GM21576 (cell line): ENCODE measurements around the gene ZBP1.

Experiments used
- ATAC-seq: cut with Tn5 transposase; IDR thresholded peaks from one replicate; pipeline ENCODE4 v1.9.1; 2021; ENCODE audit warnings: mild to moderate bottlenecking, moderate library complexity; ENCODE audit not compliant: unreplicated experiment

Gene ZBP1

DNA sequence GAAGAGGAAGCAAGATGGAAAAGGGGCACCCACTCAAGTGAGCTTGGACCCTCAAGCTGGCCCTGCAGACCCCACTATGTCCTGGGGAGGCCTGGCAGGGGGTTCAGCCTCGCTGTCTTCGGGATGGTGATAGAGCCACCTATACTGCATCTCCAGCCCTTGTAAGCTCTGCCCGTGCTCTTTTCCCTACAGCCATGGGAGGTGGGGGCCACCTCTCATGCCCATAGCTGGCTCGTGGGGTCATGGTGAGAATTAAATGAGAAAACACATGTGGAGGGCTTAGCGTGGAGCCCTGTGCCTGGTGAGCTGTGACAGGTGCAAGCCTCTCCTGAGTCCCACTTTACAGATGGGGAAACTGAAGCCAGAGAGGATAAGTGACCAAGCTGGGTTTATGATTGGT is 31.6 kb downstream of the ZBP1 start:
- ATAC-seq = no peak

DNA sequence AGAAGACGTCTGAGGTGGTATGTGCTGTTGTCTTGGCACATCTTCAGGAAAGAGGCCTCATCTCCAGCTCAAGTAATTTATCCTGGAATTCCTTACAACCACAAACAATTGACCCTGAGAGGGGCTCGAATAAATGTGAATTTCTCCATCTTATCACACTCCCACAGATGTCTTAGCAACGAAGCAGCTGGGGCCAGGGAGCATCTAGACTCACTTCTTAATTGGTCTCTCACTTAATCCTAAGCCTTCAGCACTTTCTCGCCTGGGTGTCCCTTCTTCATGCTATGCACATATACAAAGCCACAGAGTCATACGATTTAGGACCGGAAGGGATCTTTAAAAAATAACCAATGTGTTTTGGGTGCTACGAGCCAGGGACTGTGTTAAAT is 32.2 kb downstream of the ZBP1 start:
- no peak for ATAC-seq

GRCh38 chr20:57587278-57587988 is 32.8 kb downstream of the ZBP1 start:
- ATAC-seq = no peak

DNA sequence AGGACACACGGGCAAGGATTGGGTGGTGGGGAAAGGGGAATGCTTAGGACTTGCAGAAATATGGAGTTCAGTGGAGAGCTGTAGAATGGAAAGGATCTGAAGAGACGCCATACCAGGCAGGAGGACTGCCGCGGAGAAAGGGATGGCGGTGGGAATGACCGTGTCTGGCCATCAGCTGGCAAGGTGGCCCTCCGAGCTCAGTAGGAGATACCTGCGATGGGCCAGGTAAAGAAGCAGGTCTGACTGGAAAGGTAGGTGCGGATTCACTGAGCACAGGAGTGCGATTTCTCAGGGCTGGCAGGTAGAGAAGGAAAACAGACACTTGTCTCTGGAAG is 33.3 kb downstream of the ZBP1 start:
- no peak for ATAC-seq

DNA sequence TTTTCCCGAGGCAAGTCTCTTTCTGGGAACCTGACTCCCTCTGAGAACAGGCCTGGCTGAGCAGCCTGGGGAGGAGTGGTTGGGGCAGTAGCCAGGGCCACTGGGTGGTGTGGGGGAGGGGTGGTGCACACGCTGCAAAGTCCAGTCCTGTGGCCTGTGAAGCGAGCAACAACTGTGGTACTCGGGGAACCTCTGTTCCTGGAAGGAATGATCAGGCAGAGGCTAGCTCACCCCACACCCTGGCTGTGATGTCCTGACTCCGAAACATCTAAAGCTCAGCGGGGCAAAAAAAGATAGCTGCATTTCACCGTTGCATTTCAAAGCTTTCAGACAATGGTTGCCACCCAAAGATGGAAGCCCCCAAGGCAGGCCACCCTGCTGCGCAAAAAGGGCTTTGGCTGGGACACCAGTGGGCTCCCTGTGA is 33.8 kb downstream of the ZBP1 start:
- ATAC-seq = no peak

DNA sequence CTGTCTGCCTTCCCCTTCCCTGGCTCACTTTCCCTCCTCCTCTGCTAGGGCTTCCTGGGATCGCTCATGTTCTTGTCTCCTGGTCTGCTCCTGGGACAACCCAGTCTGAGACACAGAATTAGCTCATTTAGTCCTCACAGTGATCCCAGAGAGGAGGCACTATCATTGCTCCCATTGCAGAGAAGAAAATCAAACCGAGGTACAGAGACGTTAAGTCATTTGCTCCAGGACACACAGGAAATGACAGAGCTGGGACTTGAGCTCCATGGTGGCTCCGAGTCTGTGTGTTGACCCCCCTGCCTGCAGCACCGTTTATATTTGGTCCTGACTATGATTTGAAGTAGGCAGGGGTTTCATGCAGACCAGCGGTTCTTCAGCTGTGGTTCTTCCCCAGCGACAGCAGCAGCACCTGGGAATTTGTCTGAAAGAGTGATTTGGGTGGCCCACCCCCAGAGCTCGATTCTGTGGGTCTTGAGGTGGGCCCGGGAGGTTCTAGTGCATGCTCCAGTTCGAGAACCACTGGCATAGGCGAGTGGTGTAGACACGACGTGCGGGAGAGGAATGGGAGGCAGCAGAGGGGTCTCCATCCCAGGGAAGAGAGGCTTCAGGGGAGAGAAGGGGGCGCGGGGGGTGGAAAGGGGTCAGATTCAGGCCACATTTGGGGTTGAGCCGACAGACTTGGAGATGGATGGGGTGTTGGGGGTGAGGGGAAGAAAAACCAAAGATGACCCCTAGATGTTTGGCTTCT is 34.6 kb downstream of the ZBP1 start:
- ATAC-seq = no peak

- ATAC-seq = no peak
Measured at GRCh38 chr20:57584768-57585461, 35.3 kb downstream of the ZBP1 start.

GRCh38 chr20:57583289-57584257 is 36.7 kb downstream of the ZBP1 start:
- no peak for ATAC-seq

GRCh38 chr20:57582432-57583288 is 37.6 kb downstream of the ZBP1 start:
- no peak for ATAC-seq

- ATAC-seq = no peak
Measured at GRCh38 chr20:57582029-57582378, 38.2 kb downstream of the ZBP1 start.

DNA sequence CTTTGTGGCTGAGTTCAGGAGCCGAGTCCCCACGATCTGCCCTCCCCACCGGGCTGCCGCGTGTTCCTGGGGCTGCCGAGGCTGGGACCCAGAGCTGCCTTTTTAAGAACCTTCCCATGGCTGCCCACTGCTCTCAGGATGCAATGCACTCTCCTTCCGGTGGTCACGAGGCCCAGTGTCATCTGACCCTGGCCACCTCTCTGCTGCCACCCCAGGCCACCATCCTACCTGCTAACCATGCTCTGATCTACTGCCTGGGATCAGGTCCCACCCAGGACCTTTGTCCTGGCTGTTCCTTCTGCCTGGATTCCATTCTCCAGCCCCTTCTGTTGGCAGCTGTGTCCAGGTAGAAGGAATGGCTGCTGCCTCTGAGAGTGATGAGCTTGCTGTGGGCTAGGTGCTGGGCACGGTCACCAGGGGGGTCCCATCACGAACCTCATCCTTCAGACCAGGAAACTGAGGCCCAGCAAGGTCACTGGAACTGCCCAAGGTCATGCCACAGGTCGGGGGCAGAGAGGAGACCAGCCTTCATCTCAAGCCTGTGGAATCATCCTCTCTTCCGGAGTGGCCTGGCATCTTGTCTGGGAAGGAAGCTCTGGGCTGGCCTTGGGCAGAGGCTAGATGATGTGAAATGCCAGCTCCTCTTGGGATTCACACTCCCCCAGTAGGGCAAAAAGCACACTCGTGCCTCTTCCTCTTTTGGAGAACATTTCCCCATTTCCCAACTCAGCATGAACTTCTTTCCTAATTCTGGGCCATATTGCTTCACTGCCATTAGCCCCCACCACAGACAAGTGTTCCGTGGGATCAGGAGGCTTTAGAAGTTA is 38.8 kb downstream of the ZBP1 start:
- ATAC-seq = no peak

DNA sequence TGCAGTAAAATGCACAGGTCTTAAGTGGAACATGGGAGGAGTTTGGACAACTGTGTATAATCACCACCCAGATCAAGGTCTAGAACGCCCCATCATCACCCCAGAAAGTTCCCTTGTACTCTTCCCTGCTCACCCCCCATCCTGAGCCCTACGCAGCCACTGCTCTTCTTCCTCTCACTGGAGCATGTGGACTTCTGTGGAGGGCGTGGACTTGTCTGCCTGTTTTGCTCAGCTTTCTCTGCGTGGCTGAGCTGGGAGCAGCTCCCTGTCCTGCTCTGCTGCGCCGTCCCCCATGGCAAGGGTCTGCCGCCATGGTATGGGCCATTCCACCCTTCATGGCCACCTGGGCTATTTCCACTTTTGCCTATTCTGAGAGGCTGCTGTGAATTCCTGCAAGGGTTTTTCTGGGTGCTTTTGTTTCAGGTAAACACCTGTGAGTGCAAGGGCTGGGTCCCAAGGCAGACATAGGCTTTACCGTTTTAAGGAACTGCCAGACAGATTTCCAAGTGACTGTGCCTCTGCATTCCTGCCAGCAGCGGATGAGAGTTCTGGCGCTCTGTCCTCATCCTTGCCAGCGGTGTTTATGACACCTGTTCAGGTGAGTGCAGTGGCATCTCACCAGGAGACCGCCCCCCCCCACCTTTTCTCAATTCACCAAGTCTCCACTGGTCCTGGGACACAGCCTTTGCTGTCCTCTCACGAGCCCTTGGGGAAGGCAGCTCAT is 39.6 kb downstream of the ZBP1 start:
- ATAC-seq = no peak

DNA sequence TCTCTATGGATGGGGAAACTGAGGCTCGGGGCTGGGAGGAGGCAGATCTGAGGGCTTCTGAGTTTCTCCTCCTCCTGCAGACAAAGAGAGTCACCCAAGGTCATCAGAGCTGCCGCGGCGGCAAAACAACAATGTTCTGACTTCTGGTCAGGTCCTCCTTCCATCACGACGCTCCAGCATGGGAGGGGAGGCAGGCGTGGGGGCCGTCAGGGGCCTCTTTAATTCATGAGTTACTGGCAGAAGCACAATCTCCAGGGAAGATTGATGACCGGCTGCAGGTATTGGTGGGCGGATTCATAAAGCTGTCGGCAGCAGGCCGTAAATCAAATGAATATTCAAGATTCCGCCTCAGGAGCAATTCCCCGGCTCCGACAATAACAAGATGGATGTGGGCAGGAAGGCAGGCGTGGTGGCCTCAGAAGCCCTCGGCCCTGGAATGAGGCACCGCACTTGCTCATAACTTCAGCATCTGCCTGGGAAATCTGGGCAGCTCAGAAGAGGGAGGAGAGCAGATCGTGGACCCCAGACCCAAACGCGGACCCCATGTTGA is 40.3 kb downstream of the ZBP1 start:
- ATAC-seq = no peak

GRCh38 chr20:57579331-57579897 is 40.8 kb downstream of the ZBP1 start:
- no peak for ATAC-seq

- ATAC-seq = no peak
Measured at GRCh38 chr20:57578476-57579165, 41.6 kb downstream of the ZBP1 start.

- no peak for ATAC-seq
Measured at GRCh38 chr20:57577679-57578475, 42.3 kb downstream of the ZBP1 start.
